OCI-LY1 (cell line): ENCODE measurements around the gene LRRC4B.

Experiments used
- H2AFZ ChIP-seq: fragments of 200-600 bp; sonication (generic), shearing (Covaris generic); 2 replicates; pipeline ENCODE4 v1.6.0; 2014; ENCODE audit warnings: antibody characterized with exemption, mild to moderate bottlenecking, low read length
- H3F3A ChIP-seq: fragments of 200-600 bp; sonication (generic), shearing (Covaris generic); 2 replicates; pipeline ENCODE4 v1.6.0; 2014; ENCODE audit warnings: mild to moderate bottlenecking, antibody characterized with exemption, low read length, moderate library complexity; ENCODE audit not compliant: insufficient read depth
- H3K27ac ChIP-seq: fragments of 200-600 bp; sonication (generic); 2 replicates; pipeline ENCODE4 v1.5.1; 2014; ENCODE audit warnings: low read length, mixed run types, mild to moderate bottlenecking, low read depth; ENCODE audit not compliant: poor library complexity, severe bottlenecking
- H3K27me3 ChIP-seq: fragments of 200-600 bp; sonication (generic); 2 replicates; pipeline ENCODE4 v1.6.0; 2014; ENCODE audit warnings: antibody characterized with exemption, mild to moderate bottlenecking, low read length, moderate library complexity; ENCODE audit not compliant: insufficient read depth
- H3K36me3 ChIP-seq: fragments of 200-600 bp; sonication (generic); 2 replicates; pipeline ENCODE4 v1.6.1; 2014; ENCODE audit warnings: mild to moderate bottlenecking, antibody characterized with exemption, low read length, moderate library complexity, mixed read lengths; ENCODE audit not compliant: insufficient read depth
- H3K4me1 ChIP-seq: fragments of 200-600 bp; sonication (generic); 2 replicates; pipeline ENCODE4 v1.5.1; 2014; ENCODE audit warnings: mild to moderate bottlenecking, low read length, moderate library complexity; ENCODE audit not compliant: insufficient read depth, severe bottlenecking
- H3K4me2 ChIP-seq: fragments of 200-600 bp; sonication (generic), shearing (Covaris generic); 2 replicates; pipeline ENCODE4 v1.6.1; 2014; ENCODE audit warnings: low read length
- H3K4me3 ChIP-seq: fragments of 200-600 bp; sonication (generic); 2 replicates; pipeline ENCODE4 v1.5.1; 2014; ENCODE audit warnings: low read length, low read depth, mild to moderate bottlenecking, mixed read lengths; ENCODE audit not compliant: poor library complexity, severe bottlenecking
- H3K79me2 ChIP-seq: fragments of 200-600 bp; shearing (Covaris generic); 2 replicates; pipeline ENCODE4 v1.6.1; 2016; ENCODE audit warnings: mixed run types, low read length, mixed read lengths; ENCODE audit not compliant: insufficient read depth
- H3K9ac ChIP-seq: fragments of 200-600 bp; sonication (generic), shearing (Covaris generic); 2 replicates; pipeline ENCODE4 v1.6.1; 2014; ENCODE audit warnings: mild to moderate bottlenecking, low read length, mixed read lengths
- H3K9me2 ChIP-seq: fragments of 200-600 bp; sonication (generic), shearing (Covaris generic); 2 replicates; pipeline ENCODE4 v1.6.1; 2014; ENCODE audit warnings: low read depth, mild to moderate bottlenecking, low read length, mixed read lengths
- H3K9me3 ChIP-seq: fragments of 200-600 bp; shearing (Covaris generic); 2 replicates; pipeline ENCODE4 v1.6.1; 2014; ENCODE audit warnings: low read length, mixed read lengths
- H4K20me1 ChIP-seq: fragments of 200-600 bp; sonication (generic), shearing (Covaris generic); 2 replicates; pipeline ENCODE4 v1.6.0; 2016; ENCODE audit warnings: mild to moderate bottlenecking, low read length; ENCODE audit not compliant: insufficient read depth
- CTCF ChIP-seq: fragments of 200-600 bp; sonication (generic), shearing (Covaris generic); IDR thresholded peaks from 2 replicates; pipeline ENCODE4 v1.5.1; 2017; ENCODE audit warnings: mild to moderate bottlenecking, antibody characterized with exemption, low read length, moderate library complexity, mixed read lengths
- EZH2 ChIP-seq: fragments of 200-600 bp; sonication (generic), shearing (Covaris generic); IDR thresholded peaks from 2 replicates; pipeline ENCODE4 v1.8.0; 2017; ENCODE audit warnings: borderline replicate concordance, mixed run types, mild to moderate bottlenecking, antibody characterized with exemption, low read length, moderate library complexity, mixed read lengths

The LRRC4B gene

DNA sequence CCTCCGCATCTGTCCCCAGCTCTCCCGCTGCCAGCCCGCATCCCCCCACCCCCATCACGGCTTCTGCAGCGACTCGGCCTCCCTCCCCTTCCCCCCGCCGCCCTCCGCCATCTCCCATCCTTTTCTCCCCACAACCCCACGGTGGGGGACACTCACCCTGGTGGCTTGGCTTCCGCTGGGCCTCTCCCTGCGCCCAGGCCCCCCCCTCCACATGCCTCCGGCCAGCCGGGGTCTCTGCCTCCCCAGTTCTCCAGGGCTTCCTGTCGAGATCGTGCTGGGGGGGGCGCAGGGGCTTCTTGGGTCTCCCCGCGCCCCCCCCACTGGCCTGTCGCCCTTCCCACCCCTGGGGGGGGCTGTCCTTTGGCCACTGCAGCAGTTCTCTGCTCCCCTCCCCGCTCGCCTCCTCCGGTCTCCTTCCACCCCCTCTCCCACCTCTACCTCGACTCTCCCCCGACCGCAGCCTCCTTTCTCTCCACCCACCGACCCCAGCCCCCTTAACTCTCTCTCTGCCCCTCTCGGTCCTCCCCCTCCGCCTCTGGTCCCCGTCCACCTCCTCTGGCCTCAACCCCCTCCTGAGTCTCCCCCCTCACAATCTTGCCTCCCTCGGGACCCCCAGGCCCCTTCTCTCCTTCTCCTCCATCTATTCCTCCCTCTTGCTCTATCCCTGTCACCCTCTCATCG, 17.1 kb downstream of the LRRC4B start:
- Histone ChIP-seq H3K4me3 (no peak overlapping the region), H3K9ac (no peak overlapping the region)

GRCh38 chr19:50550594-50550966, 17.7 kb downstream of the LRRC4B start:
- no peaks in the 10 kb centered on the region for H3K79me2 ChIP-seq
- no peaks in the 10 kb centered on the region for H4K20me1 ChIP-seq
- H3K9me3 ChIP-seq, result no peaks in the 10 kb centered on the region
- H3K27me3 ChIP-seq, result peaks cover 4% of the 10 kb centered on the region; the same call in 1 of the 2 replicates
- H2AFZ ChIP-seq, result no peak overlapping the region
- no peak overlapping the region for H3K9ac ChIP-seq
- no peaks in the 10 kb centered on the region for H3K36me3 ChIP-seq
- no peaks in the 10 kb centered on the region for H3F3A ChIP-seq
- no peak overlapping the region for H3K4me3 ChIP-seq
- no peak overlapping the region for H3K4me2 ChIP-seq
- no peak overlapping the region for H3K27ac ChIP-seq
- TF ChIP-seq CTCF, result no peak
- TF ChIP-seq EZH2, result no peak
- no peaks in the 10 kb centered on the region for H3K4me1 ChIP-seq
- no peaks in the 10 kb centered on the region for H3K9me2 ChIP-seq

More for the DNA sequence above, 17.1 kb downstream of the LRRC4B start:
- Histone ChIP-seq H3K9me2 (no peaks in the 10 kb centered on the region), H2AFZ (no peak overlapping the region), H4K20me1 (no peaks in the 10 kb centered on the region), H3K79me2 (no peaks in the 10 kb centered on the region), H3K9me3 (no peaks in the 10 kb centered on the region), H3K27me3 (peaks cover 4% of the 10 kb centered on the region; the same call in 1 of the 2 replicates), H3K27ac (no peak overlapping the region), H3F3A (no peaks in the 10 kb centered on the region), H3K36me3 (no peaks in the 10 kb centered on the region), H3K4me1 (no peaks in the 10 kb centered on the region), H3K4me2 (no peak overlapping the region)
- TF ChIP-seq EZH2 (no peak), CTCF (no peak)

DNA sequence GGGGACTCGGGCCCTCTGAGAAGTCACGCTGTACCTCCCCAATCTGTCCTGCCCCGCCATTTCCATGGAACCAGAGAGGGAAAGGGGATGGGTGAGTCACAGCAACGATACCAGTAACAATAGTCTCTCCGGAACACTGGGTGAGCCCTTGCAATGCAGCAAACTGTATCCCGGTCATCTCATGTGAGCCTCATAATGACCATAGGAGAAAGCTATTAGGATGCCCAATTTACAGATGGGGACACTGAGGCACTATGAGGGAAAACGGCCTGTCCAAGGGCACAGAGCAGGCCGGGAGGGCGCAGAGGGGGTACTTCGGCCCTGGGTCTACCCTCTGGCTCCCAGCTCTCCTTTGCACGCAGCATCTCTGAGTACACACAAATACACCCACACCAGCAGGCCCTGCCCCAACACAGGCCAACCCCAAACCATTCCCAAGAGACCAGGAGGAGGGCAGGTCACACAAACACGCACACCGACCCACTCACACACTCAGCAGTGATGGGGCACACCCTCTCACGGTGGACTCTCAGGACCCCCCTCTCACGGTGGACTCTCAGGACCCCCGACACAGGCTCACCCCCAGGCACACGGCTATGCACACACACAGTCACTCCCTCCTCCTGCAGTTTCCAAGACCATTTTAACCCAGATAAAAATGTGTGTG, 18.2 kb downstream of the LRRC4B start:
- H3K27me3 ChIP-seq, result peaks cover 4% of the 10 kb centered on the region; the same call in 1 of the 2 replicates

More for the DNA sequence above, 18.2 kb downstream of the LRRC4B start:
- Histone ChIP-seq H3K36me3 (no peaks in the 10 kb centered on the region), H3K4me1 (no peaks in the 10 kb centered on the region), H3K4me3 (no peak overlapping the region), H3K79me2 (no peaks in the 10 kb centered on the region), H2AFZ (no peak overlapping the region), H3K9me3 (no peaks in the 10 kb centered on the region), H4K20me1 (no peaks in the 10 kb centered on the region), H3F3A (no peaks in the 10 kb centered on the region), H3K4me2 (no peak overlapping the region), H3K27ac (no peak overlapping the region), H3K9me2 (no peaks in the 10 kb centered on the region), H3K9ac (no peak overlapping the region)
- no peak for TF ChIP-seq EZH2
- no peak for TF ChIP-seq CTCF
